Activated T-cell treated with anti-CD3 and anti-CD28 coated beads for 24 hours (primary cell): ENCODE results near the gene SERBP1.

Experiments
- DNase-seq: peaks from one replicate; pipeline ENCODE4 v3.0.0-alpha.2; 2020; ENCODE audit warnings: low read depth

SERBP1 gene

DNA sequence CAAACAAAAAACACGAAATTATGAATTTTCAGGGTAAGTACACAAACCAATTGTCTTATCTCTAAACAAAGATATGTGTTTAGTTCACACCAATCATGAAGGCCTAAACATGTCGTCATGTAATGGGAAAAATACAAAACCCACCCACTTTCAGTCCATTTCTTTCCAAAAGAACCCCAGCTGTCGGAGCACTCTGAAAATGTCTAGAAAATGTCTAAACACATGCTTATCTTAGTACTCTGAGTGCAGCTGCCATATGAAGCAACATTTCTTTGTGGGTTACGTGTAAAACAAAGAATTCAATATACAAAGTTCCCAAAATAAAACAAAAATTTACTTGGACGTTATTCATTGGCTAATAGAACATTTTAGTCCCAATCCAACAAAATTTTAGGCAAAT, 22.7 kb downstream of the SERBP1 start:
- DNase-seq, result no peak

DNA sequence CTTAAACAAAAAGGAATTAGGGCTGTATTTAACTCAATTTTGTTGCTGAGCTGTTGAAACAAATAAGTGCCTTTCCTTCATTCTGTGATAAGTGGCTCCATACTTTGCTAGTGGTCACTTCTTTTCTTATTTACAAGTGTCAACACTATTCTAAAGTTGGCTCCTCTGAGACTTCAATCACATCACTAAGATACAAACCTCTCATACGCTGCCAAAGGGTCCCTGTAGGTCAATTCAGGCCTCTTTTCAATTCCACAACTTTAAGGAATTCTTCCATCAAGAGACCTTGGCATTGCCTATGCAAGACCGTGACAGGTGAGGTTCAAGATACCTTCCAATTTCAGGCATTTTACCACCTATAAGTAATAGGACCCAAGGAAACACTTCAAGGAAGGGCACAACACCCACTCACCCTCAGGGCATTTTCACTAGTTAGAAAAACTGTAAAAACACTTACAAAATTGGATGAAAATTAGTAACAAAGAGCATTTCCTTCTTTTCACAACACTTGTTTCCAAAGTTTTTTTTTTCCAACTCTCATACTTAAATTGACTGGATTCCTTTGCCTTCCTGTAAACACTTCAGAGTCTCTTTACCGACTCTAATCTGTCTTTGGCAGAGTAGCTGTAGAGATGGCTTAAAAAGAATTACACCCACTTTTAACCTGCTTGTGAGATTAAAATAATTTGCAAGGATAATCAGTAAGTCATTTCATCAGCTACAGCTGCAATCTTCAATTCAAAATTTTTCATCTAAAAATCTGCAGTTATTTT, 24.5 kb downstream of the SERBP1 start:
- DNase-seq, result no peak

DNA sequence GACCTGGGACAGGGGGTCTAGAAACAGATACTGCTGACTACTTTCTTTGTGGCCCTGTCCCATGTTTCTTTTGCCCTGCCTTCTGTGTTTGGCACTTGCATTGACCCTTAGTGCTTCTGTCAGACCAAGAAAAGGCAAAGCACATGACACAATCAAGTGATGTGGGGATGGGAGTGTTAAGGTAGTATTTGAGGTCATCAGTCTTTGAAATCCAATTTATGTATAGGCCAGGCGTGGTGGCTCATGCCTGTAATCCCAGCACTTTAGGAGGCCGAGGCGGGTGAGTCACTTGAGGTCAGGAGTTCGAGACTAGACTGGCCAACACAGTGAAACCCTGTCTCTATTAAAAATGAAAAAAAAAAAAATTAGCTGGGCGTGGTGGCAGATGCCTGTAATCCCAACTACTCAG, 26.0 kb downstream of the SERBP1 start:
- DNase-seq, result no peak

DNA sequence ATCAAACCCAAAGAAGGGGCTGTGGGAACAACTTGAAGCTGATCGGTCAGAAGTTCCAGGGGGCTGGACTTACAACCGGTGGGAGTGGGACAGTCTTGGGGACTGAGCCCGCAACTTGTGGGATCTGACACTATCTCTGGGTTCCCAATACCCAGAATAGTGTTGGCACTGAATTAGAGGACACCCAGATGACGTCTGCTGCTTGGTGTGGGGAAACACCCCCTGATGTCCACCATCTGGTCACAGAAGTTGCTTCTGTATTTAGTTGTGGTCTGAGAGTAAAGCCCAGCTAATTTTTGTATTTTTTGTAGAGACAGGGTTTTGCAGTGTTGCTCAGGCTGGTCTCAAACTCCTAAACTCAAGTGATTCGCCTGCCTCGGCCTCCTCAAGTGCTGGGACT, 28.8 kb downstream of the SERBP1 start:
- no peak for DNase-seq

DNA sequence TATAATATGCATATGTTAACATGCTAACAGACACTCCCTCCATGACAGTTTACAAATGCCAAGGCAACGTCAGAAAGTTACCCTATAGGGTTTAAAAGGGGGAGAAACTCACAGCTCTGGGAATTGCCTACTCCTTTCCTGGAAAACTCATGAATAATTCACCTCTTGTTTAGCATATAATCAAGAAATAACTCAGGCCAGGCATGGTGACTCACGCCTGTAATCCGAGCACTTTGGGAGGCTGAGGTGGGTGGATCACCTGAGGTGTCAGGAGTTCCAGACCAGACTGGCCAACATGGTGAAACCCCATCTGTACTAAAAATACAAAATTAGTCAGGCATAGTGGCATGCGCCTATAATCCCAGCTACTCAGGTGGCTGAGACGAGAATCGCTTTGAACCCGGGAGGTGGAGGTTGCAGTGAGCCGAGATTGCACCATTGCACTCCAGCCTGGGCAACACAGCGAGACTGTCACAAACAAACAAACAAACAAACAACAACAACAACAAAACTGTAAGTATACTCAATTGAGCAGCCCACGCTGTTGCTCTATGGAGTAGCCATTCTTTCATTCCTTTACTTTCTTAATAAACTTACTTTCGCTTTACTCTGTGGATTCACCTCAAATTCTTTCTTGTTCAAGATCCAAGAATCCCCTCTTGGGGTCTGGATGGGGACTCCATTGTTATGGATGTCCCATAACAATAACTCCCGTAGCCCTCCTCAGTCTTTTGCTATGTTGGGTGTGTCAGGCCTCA, 30.0 kb downstream of the SERBP1 start:
- peak; percentile 46 for DNase-seq

DNA sequence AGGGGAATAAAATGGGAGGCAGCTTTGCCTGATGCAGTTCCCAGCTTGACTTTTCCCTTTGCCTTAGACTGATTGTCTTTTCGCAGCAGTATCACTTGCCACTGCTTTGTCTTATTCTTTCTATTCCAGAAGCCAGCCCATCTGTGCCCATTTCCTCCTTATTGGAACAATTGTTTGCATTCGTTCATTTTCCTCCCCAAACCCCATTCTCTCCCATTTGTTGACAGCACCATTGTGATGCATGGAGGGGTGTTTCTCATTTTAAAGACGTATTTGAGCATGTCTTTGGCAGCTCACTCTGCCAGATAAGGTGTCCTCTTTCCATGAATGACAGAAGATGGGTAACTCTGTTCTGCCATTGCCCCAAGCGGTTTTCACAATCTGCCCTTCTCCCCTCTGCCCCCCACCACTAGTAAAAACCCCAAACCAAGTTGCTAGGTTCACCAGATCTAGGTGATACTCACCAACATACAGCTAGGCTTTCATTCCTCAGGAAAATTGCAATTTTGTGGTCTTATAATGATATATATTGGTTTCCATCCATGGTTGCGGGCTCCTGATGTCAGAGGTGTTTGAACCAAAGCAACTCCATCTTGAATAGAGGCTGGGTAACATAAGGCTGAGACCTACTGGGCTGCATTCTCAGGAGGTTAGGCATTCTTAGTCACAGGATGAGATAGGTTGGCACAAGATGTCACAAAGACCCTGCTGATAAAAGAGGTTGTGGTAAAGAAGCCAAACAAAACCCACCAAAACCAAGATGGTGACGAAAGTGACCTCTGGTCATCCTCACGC, 30.8 kb downstream of the SERBP1 start:
- DNase-seq, result no peak

DNA sequence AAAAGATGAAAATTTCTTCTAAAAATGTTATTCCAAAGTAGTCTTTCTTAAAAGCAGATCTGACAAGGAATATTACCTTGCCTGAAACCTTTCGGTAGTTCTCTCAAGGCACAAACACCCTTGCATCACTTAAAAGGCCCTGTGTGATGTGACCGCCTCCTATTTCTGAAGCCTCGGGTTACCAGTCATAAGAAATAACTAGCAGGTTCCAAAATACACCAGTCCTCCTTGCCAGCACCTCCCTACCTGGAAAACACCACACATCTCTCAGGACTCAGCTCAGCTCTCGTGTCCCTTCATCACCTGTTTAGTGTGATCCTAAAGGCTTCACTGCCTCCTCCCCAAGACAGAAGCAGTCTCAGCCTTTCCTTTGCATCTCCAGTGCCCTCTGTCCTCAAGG, 35.7 kb downstream of the SERBP1 start:
- no peak for DNase-seq

DNA sequence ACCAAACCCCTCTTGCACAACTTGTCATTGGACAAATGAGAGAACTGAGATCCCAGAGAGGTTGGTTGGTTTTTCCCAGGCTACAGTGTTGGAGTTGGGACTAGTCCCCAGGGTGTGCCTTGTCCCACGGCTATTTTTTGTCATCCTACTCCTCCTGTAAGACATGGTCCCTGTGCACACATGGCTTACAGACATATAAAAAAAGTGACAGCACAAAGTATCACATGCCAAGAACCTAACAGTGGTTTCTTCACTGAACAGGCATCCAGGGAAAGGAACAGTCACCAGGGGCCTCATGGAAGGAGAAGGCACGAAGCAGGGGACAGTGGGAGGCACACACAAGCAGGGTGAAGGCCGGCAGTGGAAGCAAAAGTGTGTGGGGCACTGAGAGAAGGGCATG, 36.5 kb downstream of the SERBP1 start:
- no peak for DNase-seq

DNA sequence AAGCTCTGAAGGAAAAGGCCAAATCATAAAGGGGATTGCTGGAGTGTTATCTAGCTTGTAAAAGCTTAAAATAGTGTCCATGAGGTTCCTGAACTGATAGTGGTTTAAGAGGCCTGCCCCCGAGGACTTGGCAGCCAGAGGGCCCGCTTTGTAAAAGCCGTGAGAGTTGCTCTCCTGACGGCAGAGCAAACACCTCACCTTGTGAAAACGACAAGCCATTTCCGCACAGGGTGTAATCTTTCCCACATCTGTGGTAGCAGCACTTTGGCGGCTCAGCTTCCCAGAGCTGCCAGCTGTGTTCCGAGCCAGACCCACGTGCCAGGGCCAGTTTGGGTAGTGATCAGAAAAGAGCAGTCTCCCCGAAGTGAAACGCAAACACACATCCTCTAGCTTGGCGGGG, 37.0 kb downstream of the SERBP1 start:
- DNase-seq, result no peak

DNA sequence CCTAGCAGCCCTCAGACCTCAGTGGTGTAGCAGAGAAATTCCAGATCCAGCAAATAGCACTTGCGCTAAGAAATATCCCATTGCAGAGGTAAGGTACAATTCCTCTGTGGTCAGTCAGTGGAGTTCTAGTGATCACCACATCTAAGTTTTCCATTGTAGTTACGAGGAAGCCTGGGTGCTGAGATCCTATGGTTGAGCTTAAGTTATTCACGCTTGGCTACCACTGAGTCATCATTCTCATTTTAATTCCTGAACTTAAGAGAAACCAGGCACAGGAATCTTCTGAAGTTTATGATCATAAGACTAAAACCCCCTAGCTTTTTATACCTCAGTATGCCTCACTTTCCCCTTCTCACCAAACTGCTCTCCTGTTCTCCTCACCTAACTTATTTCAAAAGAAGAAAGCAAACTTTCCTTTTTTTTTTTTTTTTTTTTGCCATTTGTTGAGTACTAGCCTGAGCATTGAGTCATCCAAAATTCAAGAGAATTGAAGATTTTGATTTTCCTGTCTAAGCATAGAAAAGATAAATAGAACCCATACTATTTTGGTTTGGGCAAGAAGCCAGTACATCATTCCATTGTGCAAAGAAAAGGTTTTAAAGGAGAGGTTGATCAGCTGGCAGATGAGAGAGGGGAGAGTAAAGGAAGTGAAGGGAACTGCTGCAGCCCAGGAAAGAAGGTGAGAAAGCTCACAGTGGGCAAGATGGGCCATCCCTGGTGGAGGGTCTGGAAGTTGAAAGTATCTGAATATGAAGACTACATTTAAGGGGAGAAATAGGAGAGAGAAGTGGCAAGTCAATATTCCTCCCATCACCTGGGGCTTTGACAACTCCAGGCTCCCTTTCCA, 39.9 kb downstream of the SERBP1 start:
- no peak for DNase-seq

DNA sequence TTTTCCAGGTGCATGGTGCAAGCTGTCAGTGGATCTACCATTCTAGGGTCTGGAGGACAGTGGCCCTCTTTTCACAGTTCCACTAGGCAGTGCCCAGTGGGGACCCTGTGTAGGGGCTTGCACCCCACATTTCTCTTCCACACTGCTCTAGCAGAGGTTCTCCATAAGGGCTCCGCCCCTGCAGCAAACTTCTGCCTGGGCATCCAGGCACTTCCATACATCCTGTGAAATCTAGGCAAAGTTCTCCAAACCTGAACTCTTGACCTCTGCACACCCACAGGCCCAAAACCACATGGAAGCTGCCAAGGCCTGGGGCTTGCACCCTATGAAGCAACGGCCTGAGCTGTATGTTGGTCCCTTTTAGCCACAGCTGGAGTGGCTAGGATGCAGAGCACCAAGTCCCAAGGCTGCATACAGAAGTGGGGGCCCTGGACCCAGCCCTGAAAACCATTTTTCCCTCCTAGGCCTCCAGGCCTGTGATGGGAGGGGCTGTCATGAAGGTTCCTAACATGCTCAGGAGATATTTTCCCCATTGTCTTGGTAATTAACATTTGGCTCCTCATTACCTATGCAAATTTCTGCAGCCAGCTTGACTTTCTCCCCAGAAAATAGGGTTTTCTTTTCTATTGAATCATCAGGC, 46.1 kb downstream of the SERBP1 start:
- DNase-seq, result no peak

DNA sequence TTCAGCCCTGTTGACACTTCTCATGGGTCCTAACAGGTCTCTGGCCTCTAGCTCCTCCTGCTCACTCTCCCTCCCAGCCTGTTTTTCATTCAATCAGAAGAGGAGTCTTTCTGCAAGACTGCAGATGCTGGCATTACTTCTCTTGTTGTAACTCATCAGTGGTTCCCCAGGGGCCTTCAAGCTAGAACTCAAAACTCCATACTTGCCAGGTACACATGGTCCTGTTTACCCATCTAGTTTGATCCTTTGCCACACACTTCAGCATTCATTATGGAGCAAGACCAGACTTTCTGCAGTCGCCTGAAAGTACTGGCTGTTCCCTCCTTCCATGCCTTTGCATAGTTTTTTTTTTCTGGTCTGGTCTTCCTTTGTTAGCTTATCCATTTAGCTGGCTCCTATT, 47.9 kb downstream of the SERBP1 start:
- DNase-seq, result no peak

DNA sequence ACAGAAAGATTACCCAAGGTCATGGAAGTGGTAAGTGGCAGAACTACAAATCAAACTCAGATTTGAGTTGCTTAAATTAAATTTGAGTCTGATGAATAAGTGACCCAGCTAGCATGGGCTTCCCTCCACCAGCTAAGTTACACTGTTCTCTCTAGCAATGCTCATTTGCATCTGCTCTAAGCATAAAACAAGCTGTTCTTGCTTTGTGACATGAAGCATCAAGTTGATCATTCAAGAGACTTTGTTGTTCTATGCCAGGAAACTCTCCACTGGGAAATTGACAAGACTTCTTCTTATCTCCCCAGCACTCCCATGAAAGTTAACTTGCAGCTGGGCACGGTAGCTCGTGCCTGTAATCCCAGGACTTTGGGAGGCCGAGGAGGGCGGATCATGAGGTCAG, 49.0 kb downstream of the SERBP1 start:
- DNase-seq, result no peak

DNA sequence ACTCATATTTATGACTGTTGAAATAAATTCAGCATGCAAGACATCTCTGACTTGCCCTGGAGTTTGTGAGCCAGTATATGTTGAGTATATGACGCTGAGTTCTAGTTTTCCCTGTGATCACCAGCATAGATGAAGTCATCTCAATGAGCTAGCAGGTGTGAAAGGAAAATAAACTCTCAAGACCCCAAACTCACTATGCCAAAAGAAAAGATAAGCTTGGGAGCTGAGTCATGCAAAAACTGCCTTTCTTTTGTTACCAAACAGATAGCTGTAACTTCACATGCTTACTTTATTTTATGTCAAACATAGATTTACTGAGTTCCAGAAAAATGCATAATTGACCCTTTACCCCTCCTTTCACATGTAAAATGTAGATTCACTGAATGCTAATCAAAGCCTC, 52.9 kb downstream of the SERBP1 start:
- DNase-seq, result no peak

DNA sequence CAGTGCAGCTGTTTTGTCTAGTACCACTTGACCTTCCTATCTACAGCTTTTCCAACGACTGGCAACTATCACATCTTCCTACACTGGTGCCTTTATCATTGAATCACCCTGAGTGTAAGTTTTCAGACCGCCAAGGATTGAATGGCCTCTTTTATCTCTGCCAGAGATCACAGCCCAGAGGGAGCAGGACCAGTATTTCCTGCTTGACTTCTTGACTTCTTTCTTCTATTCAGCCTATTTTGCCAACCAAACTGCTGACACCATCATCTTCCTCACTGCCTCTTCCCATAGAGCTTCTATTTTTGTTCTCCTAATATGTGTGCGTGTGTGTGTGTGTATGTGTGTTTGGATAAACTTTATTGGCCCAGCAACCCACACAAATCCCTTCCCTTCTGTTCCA, 53.8 kb downstream of the SERBP1 start:
- DNase-seq, result no peak

DNA sequence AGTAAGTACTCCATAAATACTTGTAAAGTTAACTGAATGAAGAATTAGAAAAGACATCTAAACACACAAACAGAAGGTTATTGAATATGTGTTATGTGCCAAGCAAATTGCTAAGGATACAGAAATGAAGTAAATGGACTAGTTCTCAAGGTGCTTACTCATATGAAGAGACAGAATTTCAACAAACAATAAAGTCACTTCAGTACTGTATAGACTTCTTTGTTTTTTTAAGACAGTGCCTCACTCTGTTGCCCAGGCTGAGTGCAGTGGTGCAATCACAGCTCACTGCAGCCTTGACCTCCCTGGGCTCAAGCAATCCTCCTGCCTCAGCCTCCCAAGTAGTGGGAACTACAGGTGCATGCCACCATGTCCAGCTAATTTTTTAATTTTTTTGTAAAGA, 57.3 kb downstream of the SERBP1 start:
- no peak for DNase-seq

DNA sequence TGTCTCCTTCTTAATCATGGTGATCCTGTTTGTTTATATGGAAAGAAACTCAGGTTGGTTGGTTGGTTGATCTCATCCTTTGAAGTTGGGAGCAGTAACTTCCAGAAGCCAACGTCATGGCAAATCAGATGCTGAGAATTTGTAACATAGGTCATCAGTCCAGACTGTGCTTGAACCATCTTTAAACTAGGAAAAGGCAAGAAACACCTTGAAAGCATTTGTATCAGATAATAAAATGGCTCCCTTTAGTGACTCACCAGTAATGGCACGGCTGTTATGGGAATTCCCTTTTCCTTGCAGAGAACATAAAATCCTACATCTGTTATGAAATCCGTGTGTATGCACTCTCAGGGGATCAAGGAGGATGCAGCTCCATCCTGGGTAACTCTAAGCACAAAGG, 58.1 kb downstream of the SERBP1 start:
- no peak for DNase-seq

DNA sequence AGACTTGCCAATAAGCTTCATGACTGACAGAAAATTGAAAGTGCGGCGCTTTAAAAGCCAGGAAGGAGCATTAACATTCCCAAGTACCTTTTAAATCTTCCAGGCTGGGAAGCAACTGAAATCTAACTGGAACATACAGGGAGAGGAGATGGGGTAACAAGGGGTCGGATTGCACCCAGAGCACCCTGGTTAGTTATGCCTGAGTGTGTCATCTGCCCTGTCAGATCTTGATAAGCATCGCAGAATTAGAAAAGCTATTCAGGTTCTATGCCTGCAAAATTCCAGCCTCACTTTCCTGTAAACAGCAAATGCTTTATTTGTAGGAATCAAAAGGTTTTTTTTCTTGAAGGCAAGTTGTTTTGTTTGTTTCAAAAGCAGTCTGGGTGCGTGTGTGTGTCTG, 58.5 kb downstream of the SERBP1 start:
- no peak for DNase-seq

DNA sequence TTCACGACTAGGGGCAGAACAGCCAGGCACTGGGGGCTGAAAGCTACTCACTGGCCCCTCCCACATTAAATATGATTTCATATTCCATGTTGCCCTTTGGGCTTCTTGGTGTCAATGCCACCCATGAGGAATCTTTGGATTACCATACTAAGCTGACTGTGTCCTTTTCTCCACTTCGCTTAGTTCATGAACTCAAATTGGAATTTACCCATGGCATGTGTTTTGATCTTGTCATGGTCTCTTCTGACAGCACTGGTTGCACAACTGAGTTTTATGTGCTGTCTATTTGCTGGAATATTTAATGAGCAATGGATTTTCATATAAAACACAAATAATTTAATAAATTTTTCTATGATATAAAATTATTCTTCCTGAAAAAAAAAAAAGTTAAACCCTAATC, 59.2 kb downstream of the SERBP1 start:
- no peak for DNase-seq

DNA sequence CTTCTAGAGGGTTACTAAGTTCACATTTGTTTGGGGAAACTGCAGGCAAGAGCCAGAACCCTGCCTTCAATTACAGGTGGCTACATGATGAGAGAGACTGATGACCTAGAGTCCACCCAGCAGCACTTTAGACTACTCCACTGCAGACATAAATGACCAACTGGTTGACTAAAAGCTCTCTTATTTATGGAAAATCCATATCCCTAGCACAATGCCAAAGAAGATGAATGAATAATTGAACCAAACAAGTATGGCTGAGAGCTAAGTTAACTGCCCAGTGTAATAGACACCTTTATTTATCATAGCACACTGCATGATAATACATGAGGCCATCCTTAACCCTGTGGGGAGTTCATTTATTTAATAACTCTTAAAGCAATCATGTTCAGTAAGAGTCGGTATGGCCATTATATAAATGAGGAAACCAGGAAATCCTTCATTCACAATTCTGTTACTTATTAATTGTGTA, 62.1 kb downstream of the SERBP1 start:
- no peak for DNase-seq

DNA sequence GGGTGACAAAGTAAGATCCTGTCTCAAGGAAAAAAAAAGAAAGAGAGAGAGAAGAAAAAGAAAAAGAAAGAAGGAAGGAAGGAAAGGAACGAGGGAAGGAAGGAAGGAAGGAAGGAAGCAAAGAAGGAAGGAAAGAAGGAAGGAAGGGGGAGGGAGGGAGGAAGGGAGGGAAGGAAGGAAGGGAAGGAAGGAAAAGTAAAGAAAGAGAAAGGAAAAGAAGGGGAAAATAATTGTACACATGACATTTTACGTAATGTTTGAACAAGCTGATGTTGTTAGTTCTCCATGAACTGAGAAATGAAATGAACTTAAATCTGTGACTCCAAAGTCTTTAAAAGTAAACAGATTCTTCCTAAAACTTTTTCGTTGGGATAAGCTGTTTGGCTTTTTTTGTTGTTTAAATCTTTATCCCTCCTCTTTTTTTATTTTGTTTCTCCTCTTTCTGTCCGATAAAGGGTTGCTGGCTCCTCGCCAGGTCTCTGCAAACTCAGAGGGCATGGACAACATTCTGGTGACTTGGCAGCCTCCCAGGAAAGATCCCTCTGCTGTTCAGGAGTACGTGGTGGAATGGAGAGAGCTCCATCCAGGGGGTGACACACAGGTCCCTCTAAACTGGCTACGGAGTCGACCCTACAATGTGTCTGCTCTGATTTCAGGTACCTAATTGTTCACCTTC, 62.7 kb downstream of the SERBP1 start:
- DNase-seq, result no peak
